ENCODE data around the gene EFTUD2. TPM values are rescaled to one million over a fixed set of nuclear protein-coding genes. Genes with fewer than 3 reads are reported as not detected.

Gene EFTUD2
- total RNA-seq, 1 experiment from 2014 or later = 162 TPM

- DNase-seq (ENCODE audit: low spot score) (no peak), ATAC-seq (peak; percentile 54)
- no peak for TF ChIP-seq CDX4 (CRISPR knock-in tag; IDR thresholded peaks at IDR 0.05; ENCODE audit: borderline replicate concordance)
- TF ChIP-seq JUN (CRISPR knock-in tag; IDR thresholded peaks at IDR 0.05) = no peak
- TF ChIP-seq SP1 (CRISPR knock-in tag; conservative IDR thresholded peaks at IDR 0.05) = no peak
- H3K4me1 Mint-ChIP-seq = peaks cover 45% of the 10 kb centered on the region
- H3K4me3 Mint-ChIP-seq = no peak overlapping the region
- peak overlapping the region; percentile 60; the same call in 1 of the 2 replicates for H3K27ac Mint-ChIP-seq
- ChIA-PET POLR2A (interaction anchor here (0.7 to 1.5 kb wide), 3 partner anchors 64 to 69 kb away, joined by 3 to 5 read pairs (median 4); no protein-coding TSS in a partner anchor), CTCF (interaction anchor here (0.6 to 3.3 kb wide), 15 partner anchors 8 to 291 kb away, joined by 3 to 33 read pairs (median 3); partner anchors contain the start of gene ACBD4)
- no peaks in the 10 kb centered on the region for H3K36me3 Mint-ChIP-seq
- no peaks in the 10 kb centered on the region for H3K9me3 Mint-ChIP-seq
- H3K27me3 Mint-ChIP-seq (ENCODE audit: low read depth) = no peaks in the 10 kb centered on the region
These were observed 54.8 kb downstream of the EFTUD2 start for GRCh38 chr17:44844390-44844830.

GRCh38 chr17:44842748-44843147 lies 56.5 kb downstream of the EFTUD2 start:
- no peak for DNase-seq (ENCODE audit: low spot score)
- CTCF ChIA-PET = interaction anchor here (1.0 to 1.2 kb wide), 8 partner anchors 23 to 293 kb away, joined by 3 to 11 read pairs (median 4); partner anchors contain the start of gene ACBD4
- Mint-ChIP-seq H3K27ac (peak overlapping the region; percentile 43; the same call in 1 of the 2 replicates), H3K4me1 (peaks cover 38% of the 10 kb centered on the region), H3K27me3 (ENCODE audit: low read depth) (no peaks in the 10 kb centered on the region), H3K4me3 (peak overlapping the region; percentile 32), H3K36me3 (no peaks in the 10 kb centered on the region), H3K9me3 (no peaks in the 10 kb centered on the region)
- POLR2A ChIA-PET = interaction anchor here (0.6 kb wide), 1 partner anchor 312 kb away, joined by 4 read pairs; no protein-coding TSS in a partner anchor
- ATAC-seq = peak; percentile 61
- TF ChIP-seq FOXP4 (CRISPR knock-in tag; IDR thresholded peaks at IDR 0.05) (no peak), HMGXB4 (CRISPR knock-in tag; IDR thresholded peaks at IDR 0.05) (no peak), SP1 (CRISPR knock-in tag; conservative IDR thresholded peaks at IDR 0.05) (no peak), ETV6 (CRISPR knock-in tag; IDR thresholded peaks at IDR 0.05) (no peak)

- Mint-ChIP-seq H3K9me3 (no peaks in the 10 kb centered on the region), H3K36me3 (no peaks in the 10 kb centered on the region), H3K27me3 (ENCODE audit: low read depth) (no peaks in the 10 kb centered on the region), H3K4me1 (peaks cover 31% of the 10 kb centered on the region), H3K4me3 (no peak overlapping the region), H3K27ac (no peak overlapping the region)
- CTCF ChIA-PET = interaction anchor here (1.2 kb wide), 1 partner anchor 66 kb away, joined by 3 read pairs; no protein-coding TSS in a partner anchor
- no peak for ATAC-seq
- TF ChIP-seq PRRX2 (CRISPR knock-in tag; IDR thresholded peaks at IDR 0.05) (no peak), ZNF219 (CRISPR knock-in tag; IDR thresholded peaks at IDR 0.05; ENCODE audit: borderline replicate concordance) (no peak), ERG (CRISPR knock-in tag; IDR thresholded peaks at IDR 0.05) (no peak), HMGXB4 (CRISPR knock-in tag; IDR thresholded peaks at IDR 0.05) (no peak), ZNF423 (CRISPR knock-in tag; IDR thresholded peaks at IDR 0.05) (no peak), STAT6 (CRISPR knock-in tag; conservative IDR thresholded peaks at IDR 0.05; ENCODE audit: low read depth) (no peak), ZBTB43 (CRISPR knock-in tag; IDR thresholded peaks at IDR 0.05) (no peak), RELA (CRISPR knock-in tag; IDR thresholded peaks at IDR 0.05; ENCODE audit: borderline replicate concordance) (no peak), CBFB (CRISPR knock-in tag; IDR thresholded peaks at IDR 0.05; ENCODE audit: low read depth) (no peak)
- POLR2A ChIA-PET = no interaction called here
- no peak for DNase-seq (ENCODE audit: low spot score)
These were observed 58.3 kb downstream of the EFTUD2 start for GRCh38 chr17:44840936-44841335.

Measured in WTC11 (cell line).